22Rv1 (cell line): ENCODE results near the gene MB21D2.

Source experiments
- CTCF ChIP-seq: fragments of 450-650 bp; IDR thresholded peaks from 2 replicates; pipeline ENCODE4 v1.5.1; 2017; ENCODE audit warnings: mild to moderate bottlenecking
- ZFX ChIP-seq: fragments of 450-650 bp; IDR thresholded peaks from 2 replicates; pipeline ENCODE4 v1.6.1; 2017; ENCODE audit warnings: antibody characterized with exemption, borderline replicate concordance

GRCh38 chr3:192844836-192845525 is 72.7 kb downstream of the MB21D2 start:
- no peak for TF ChIP-seq CTCF
- TF ChIP-seq ZFX: no peak
